ENCODE data around the gene AIFM3. TPM values are rescaled to one million over a fixed set of nuclear protein-coding genes. Genes with fewer than 3 reads are reported as not detected.

The AIFM3 gene
- total and polyA plus RNA-seq, 2 of the 13 experiments (the other 11 are each of a cell fraction or from before 2014, with no cell fraction given), result 9.0 to 15.3 TPM

- TF ChIP-seq ZNF234 (CRISPR knock-in tag; conservative IDR thresholded peaks at IDR 0.05), result no peak; the same call in 1 of the 2 replicates
- peak; percentile 69; the same call in 1 of the 2 replicates for TF ChIP-seq ZNF274 (CRISPR knock-in tag; IDR thresholded peaks at IDR 0.05)
- peak; percentile 89 for TF ChIP-seq GATAD1 (CRISPR knock-in tag; IDR thresholded peaks at IDR 0.05)
- TF ChIP-seq ZNF382 (CRISPR knock-in tag; IDR thresholded peaks at IDR 0.05; ENCODE audit: borderline replicate concordance), result no peak
- no peak for TF ChIP-seq HMGA1 (CRISPR knock-in tag; conservative IDR thresholded peaks at IDR 0.05)
- peak; percentile 50; the same call in 1 of the 2 replicates for TF ChIP-seq ZNF143 (CRISPR knock-in tag; IDR thresholded peaks at IDR 0.05)
- TF ChIP-seq, protein P1, sequence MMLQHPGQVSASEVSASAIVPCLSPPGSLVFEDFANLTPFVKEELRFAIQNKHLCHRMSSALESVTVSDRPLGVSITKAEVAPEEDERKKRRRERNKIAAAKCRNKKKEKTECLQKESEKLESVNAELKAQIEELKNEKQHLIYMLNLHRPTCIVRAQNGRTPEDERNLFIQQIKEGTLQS (CRISPR knock-in tag; IDR thresholded peaks at IDR 0.05), result no peak
- TF ChIP-seq SRY (CRISPR knock-in tag; IDR thresholded peaks at IDR 0.05), result peak; percentile 66; the same call in 1 of the 2 replicates
- TF ChIP-seq, protein P2, sequence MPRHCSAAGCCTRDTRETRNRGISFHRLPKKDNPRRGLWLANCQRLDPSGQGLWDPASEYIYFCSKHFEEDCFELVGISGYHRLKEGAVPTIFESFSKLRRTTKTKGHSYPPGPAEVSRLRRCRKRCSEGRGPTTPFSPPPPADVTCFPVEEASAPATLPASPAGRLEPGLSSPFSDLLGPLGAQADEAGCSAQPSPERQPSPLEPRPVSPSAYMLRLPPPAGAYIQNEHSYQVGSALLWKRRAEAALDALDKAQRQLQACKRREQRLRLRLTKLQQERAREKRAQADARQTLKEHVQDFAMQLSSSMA (CRISPR knock-in tag; IDR thresholded peaks at IDR 0.05), result no peak; the same call in 1 of the 2 replicates
- no peak for TF ChIP-seq ZNF740 (CRISPR knock-in tag; IDR thresholded peaks at IDR 0.05)
- TF ChIP-seq ZNF138 (CRISPR knock-in tag; IDR thresholded peaks at IDR 0.05; ENCODE audit: low read depth), result peak; percentile 88; the same call in 1 of the 2 replicates
- peak; percentile 51 for TF ChIP-seq SPEN (CRISPR knock-in tag; IDR thresholded peaks at IDR 0.05; ENCODE audit: low read depth)
- TF ChIP-seq DMAP1 (CRISPR knock-in tag; IDR thresholded peaks at IDR 0.05), result peak; percentile 83; the same call in 1 of the 2 replicates
- TF ChIP-seq SRSF1 (optimal IDR thresholded peaks at IDR 0.05; ENCODE audit: low read depth, low read length), result peak; percentile 24
- TF ChIP-seq DZIP1 (CRISPR knock-in tag; IDR thresholded peaks at IDR 0.05), result peak; percentile 86
- TF ChIP-seq ZFY (CRISPR knock-in tag; IDR thresholded peaks at IDR 0.05), result peak; percentile 75
- TF ChIP-seq RXRB (CRISPR knock-in tag; IDR thresholded peaks at IDR 0.05; ENCODE audit: borderline replicate concordance), result peak; percentile 31
- TF ChIP-seq GTF2F1 (IDR thresholded peaks at IDR 0.05; ENCODE audit: low read length), result no peak
- TF ChIP-seq GABPB1 (CRISPR knock-in tag; IDR thresholded peaks at IDR 0.05), result peak; percentile 97
- no peak for TF ChIP-seq RBM22 (optimal IDR thresholded peaks at IDR 0.05; ENCODE audit: low read length)
- peak; percentile 92; the same call in 2 of the 3 replicates for TF ChIP-seq MXI1 (IDR thresholded peaks at IDR 0.05; ENCODE audit: borderline replicate concordance, low read depth, low read length)
- no peak for TF ChIP-seq ZNF790 (CRISPR knock-in tag; IDR thresholded peaks at IDR 0.05; ENCODE audit: borderline replicate concordance)
- TF ChIP-seq ZNF607 (CRISPR knock-in tag; IDR thresholded peaks at IDR 0.05; ENCODE audit: borderline replicate concordance), result peak; percentile 85; the same call in 1 of the 2 replicates
- peak; percentile 86 for TF ChIP-seq YEATS4 (CRISPR knock-in tag; IDR thresholded peaks at IDR 0.05; ENCODE audit: borderline replicate concordance)
Measured at GRCh38 chr22:21001601-21002325, 34.7 kb downstream of the AIFM3 start, which contains the start of gene THAP7 (continued).
